Motor neuron (in vitro differentiated cells): ENCODE results near the gene PRKAR1B. TPM values are rescaled to one million over a fixed set of nuclear protein-coding genes. Genes with fewer than 3 reads are reported as not detected.

Source experiments
- ATAC-seq, 8 experiments: fragments of 200-7000 bp; cut with Tn5 transposase; replicated peaks in 6 of 8; 2 replicates each; pipeline ENCODE4 v1.8.0; 2021; ENCODE audit warnings: mild to moderate bottlenecking in 8 of 8, moderate library complexity in 8 of 8
- H3K27ac ChIP-seq, 2 donors: fragments of 250-450 bp; sonication (Bioruptor Pico); 2 replicates each; pipeline ENCODE4 v1.9.0; 2021; ENCODE audit warnings: antibody characterized with exemption in 2 of 2, mild to moderate bottlenecking in 2 of 2, moderate library complexity in 1 of 2
- H3K4me1 ChIP-seq, 2 donors: fragments of 250-450 bp; sonication (Bioruptor Pico); replicated peaks in 1 of 2; 2 replicates each; pipeline ENCODE4 v1.6.1; 2021; ENCODE audit warnings: antibody characterized with exemption in 2 of 2, mild to moderate bottlenecking in 2 of 2, moderate library complexity in 1 of 2
- H3K4me3 ChIP-seq, 5 donors: fragments of 250-450 bp; sonication (Bioruptor Pico); 2 replicates each; pipeline ENCODE4 v1.9.0; 2021; ENCODE audit warnings: antibody characterized with exemption in 5 of 5, mild to moderate bottlenecking in 5 of 5, moderate library complexity in 4 of 5
- WGBS, 10 experiments: fragments of 450-650 bp; shearing (Covaris generic); methylation state at CpG; one replicate each; pipeline ENCODE4 v1.0.0; 2022; 5-methylcytosine and 5-hydroxymethylcytosine counted together
- in situ Hi-C, 9 experiments: fragments of 400-800 bp; cut with MboI; loops; one replicate each; pipeline ENCODE4 v1.15.0; 2021; ENCODE audit warnings: low sequenced_read_pairs in 9 of 9, low pct_unique_long_range_greater_than_20kb in 2 of 9; ENCODE audit not compliant: unreplicated experiment in 9 of 9
- total RNA-seq, 8 experiments: library from RNA; unstranded; fragments of 300-600 nt; gene quantifications; 2 replicates each; pipeline versions ENCODE4 v1.2.3 to v1.2.4, GENCODE V29; 2022

PRKAR1B gene
- total RNA-seq, 8 experiments from 2014 or later, result 14.3 to 42.2 (median 19.0) TPM

DNA sequence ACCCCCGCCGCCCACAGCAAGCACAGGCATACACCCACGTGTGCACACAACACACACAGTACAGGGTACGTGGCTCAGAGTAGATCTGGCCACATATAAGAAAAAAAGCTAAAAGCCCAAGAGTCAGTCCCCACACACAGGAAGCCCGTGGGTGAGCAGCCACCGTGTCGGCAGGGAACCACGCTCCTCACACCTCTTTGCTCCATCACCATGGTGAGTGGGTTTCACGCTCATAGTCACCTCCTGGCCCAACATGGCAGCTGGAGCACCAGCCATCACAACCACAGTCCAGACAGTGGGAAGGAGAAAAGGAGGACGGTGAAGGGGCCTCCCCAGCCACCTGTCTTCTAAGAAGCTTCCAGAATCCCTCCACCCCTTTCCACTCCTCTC lies 131.5 kb downstream of the PRKAR1B start:
- in situ Hi-C loops, result no loop called here
- 95 to 100% (median 98%) methylated on average over 1 to 8 of the region's 10 CpGs; no CpG with 5 or more reads in 7 of the 10 experiments for WGBS, 10 experiments
- ATAC-seq, result no peak
- peaks cover 0 to 5% of the 10 kb centered on the region in 2 donors for H3K4me1 ChIP-seq
- H3K27ac ChIP-seq, result no peak overlapping the region
- no peak overlapping the region for H3K4me3 ChIP-seq

DNA sequence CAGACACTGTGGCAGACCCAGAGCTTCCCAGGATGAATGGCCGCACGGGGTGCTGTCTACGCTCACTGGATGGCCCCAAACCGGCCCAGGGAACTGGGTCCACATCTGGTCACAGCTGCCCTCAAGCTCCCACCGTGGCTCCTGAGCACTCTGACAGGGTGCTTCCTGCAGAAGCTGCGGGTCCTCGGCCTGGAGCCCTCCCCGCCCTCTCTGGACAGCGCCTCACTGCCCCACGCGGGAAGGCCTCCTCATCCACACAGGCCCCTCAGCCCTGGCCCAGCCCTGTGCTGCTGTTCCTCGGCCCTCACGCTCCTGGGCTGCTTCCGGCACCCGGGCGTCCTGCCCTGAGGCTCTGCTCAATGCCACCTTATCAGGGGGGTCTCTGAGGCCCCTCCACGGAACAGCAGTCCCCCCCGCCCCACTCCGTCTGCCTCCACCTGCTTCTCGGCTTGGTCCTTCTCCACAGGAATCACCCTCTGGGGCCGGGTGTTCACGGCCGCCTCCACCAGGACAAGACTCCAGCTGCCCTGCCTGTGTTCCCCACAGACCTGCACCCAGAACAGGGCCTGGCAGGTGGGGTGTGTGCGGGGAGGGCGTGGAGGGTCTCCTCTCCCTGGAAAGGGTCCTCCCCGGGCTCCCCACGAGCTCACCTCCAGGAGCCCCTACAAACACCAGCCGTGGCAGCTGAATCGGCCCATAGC lies 132.0 kb downstream of the PRKAR1B start:
- in situ Hi-C loops, result no loop called here
- ATAC-seq, result no peak
- Histone ChIP-seq H3K27ac (no peak overlapping the region), H3K4me1 (peaks cover 0 to 5% of the 10 kb centered on the region in 2 donors), H3K4me3 (no peak overlapping the region)
- 100% methylated on average over 2 of the region's 29 CpGs; no CpG with 5 or more reads in 9 of the 10 experiments for WGBS, 10 experiments

DNA sequence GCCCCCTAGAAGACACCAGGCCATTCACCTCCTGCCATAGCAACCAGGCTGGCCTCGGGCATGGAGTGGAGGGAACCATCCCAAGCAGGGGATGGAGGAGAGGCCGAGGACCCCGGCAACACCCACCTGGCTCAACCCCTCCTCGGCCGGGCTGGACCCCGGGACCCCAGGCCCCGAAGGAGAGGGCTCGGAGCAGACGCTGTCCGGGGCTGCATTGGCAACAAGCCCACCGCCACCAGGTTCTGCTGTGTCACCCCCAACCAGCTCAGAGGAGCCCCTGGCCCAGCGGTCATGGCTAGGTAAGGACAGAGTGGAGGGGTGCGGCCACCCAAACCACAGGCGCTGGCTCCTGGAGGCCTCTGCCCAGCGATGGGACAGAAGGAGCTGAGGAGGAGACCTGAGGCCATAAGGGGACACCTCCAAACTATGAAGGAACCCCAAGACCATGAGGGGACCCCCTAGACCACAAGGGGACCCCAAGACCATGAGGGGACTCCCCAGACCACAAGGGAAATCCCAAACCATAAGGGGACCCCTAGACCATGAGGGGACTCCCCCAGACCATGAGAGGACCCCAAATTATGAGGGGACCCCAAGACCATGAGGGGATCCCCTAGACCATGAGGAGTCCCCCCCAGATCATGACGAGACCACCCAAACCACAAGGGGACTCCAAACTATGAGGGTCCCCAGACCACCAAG lies 132.7 kb downstream of the PRKAR1B start:
- no peak overlapping the region for H3K27ac ChIP-seq
- WGBS, 10 experiments, result 20 to 94% methylated on average over 1 to 6 of the region's 16 CpGs; no CpG with 5 or more reads in 8 of the 10 experiments

DNA sequence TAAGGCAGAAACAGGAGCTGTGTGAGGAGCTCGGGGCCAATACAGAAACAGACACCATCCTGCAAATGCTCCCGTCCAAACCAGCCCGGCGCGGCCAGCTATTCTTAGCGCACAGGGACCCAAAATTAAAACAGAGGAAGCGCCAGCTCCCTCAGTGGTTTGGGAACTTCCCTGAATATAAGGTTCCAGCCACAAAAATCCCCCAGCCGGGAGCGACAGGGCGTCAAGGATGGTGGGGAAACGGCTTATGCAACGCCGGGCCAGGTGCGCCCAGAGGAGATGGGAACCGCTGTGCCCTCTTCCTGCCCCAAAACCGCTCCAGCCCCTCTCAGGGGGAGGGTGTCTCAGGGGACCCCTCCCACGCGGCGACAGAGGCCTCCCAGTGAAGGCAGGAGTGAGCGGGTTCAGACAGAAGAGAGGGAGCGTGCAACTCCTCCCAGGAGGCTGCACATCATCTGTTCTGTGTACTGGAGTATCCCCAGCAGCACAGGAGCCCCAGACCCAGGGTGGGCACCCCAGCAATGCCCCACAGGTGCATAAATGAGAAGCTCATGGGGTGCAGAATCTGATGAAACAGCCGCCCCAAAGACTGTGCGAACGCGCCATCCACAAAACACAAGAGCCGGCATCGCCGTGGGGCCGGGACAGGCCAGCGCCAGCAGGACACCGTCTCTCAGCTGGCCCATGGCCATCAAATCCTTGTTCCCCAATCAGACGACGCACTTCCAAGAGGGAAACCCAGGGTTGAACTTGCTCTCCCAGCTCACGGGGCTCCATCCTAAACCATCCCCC lies 133.6 kb downstream of the PRKAR1B start:
- H3K4me3 ChIP-seq, result no peak overlapping the region
- ATAC-seq, result no peak
- in situ Hi-C loops, result no loop called here
- 79 to 100% (median 87%) methylated on average over 1 to 10 of the region's 34 CpGs; no CpG with 5 or more reads in 3 of the 10 experiments for WGBS, 10 experiments
- H3K27ac ChIP-seq, result no peak overlapping the region
- peaks cover 0 to 5% of the 10 kb centered on the region in 2 donors for H3K4me1 ChIP-seq

More for the DNA sequence above, 132.7 kb downstream of the PRKAR1B start:
- H3K4me3 ChIP-seq, result no peak overlapping the region
- no peak for ATAC-seq
- in situ Hi-C loops, result no loop called here
- peaks cover 0 to 5% of the 10 kb centered on the region in 2 donors for H3K4me1 ChIP-seq

DNA sequence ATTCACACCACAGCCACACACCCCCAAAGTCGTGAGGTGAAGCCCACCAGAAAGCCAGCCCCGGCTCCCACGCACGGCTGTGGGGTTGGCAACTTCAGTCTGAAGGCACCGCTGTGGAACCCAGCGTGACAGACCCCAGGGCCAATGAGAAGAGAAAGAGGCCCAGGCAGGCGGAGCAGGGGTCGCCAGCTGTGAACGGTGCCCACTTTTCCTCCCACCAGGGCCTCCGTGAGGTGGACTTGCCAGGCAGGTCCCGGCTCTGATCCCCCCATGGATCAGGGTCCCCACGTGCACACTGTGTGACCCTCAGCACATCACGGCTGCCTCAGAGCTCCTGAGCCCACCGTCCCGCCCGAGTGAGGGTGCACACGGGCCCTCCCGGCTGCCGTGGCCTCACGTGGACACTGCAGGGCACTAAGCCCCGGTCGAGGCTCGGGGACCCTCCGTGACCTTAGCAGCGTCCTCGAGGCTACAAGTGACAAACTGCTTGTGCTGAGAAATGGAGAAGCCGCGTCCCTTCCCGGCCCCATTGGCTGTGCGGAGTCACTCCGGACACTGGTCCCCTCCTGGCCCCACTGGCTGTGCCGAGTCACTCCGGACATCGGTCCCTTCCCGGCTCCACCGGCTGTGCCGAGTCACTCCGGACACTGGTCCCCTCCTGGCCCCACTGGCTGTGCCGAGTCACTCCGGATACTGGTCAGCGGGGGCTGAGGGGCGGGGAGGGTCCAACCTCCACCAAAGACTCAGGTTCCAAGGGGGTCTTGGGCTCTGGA lies 135.0 kb downstream of the PRKAR1B start:
- Histone ChIP-seq H3K27ac (no peak overlapping the region), H3K4me1 (peaks cover 0 to 3% of the 10 kb centered on the region in 2 donors), H3K4me3 (no peak overlapping the region)
- ATAC-seq, result no peak
- in situ Hi-C loops, result no loop called here
- 93 to 100% (median 96%) methylated on average over 5 to 17 of the region's 42 CpGs; no CpG with 5 or more reads in 5 of the 10 experiments for WGBS, 10 experiments

DNA sequence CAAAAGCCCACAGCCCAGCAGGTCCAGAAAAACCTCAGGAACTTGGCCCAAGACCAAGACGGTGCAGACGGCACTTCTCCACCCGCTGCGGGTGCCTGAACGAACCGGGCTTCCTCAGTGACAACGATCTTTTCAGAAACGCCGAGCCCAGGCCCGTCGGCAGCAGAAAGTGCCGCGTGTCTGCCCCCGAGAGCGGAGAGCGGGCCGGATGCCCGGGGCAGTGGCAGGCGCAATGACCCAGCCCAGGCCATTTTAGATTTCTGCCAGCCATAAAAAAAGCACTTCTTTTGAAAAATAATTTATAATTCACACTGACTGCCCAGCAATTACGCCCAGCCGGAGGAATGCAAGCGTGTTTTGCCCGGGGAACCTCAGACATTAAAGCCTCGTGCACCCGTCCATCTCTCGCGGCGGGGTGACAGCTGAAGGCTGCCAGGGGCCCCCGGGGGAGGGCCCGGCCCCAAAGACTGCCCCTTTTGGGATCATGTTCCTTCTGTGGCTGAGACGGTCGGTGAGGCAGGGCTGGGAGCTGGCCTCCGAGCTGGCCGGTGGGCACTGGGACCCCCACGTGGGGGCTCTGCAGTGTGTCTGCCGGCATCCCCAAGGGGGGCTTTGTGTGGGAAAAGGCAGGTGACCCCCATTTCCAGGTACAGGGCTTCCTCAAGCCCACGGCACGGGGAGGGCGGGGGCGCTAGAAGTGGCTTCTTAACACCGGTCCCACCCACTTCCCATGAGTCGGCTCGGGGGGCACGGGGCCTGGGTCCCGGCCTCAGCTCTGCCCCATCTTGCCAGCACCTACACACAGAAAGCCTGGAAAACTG lies 136.1 kb downstream of the PRKAR1B start:
- ATAC-seq, result no peak
- no peak overlapping the region for H3K4me3 ChIP-seq
- WGBS, 10 experiments, result 81 to 87% (median 86%) methylated on average over 7 to 20 of the region's 45 CpGs; no CpG with 5 or more reads in 7 of the 10 experiments
- no peaks in the 10 kb centered on the region for H3K4me1 ChIP-seq
- no peak overlapping the region for H3K27ac ChIP-seq
- in situ Hi-C loops, result no loop called here

DNA sequence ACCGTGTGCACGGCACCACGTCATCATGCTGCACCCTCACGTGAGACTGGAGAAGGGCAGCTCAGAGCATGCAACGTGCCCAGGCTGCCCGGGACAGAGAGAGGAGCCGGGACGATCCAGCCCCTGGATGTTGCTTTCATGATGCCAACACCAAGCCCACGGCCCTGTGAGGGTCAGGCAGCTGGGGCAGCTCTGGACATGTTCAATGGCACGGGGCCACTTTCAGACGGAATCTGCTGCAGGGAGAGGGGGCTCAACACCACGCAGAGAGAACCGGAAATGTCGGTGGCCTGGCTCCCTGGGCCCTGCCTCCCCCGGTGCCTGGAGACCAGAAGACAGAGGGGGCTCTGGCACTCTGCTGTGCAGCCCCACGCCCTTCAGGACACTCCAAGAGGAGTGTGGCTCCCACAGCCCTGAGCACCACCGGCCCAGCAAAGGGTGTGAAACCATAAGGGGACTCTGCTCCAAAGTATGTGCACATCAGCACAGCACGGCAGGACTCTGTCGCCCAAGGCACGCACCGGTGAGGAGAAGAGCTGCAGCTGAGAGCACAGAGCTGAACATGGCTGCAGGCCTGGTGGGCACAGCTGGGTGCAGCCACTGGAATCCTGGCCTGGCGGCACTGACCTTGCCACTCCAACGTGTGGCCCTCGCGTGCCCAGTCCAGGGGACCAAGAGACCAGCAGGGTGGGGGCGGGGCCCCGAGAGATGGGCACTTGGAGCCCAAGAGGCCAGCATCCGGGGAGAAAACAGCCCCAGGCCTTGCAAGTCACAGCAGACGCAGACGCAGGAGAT lies 137.1 kb downstream of the PRKAR1B start:
- in situ Hi-C loops, result no loop called here
- no peak overlapping the region for H3K27ac ChIP-seq
- WGBS, 10 experiments, result 80 to 100% (median 90%) methylated on average over 1 to 8 of the region's 30 CpGs; no CpG with 5 or more reads in 5 of the 10 experiments
- no peak for ATAC-seq
- no peak overlapping the region for H3K4me3 ChIP-seq
- no peaks in the 10 kb centered on the region for H3K4me1 ChIP-seq

DNA sequence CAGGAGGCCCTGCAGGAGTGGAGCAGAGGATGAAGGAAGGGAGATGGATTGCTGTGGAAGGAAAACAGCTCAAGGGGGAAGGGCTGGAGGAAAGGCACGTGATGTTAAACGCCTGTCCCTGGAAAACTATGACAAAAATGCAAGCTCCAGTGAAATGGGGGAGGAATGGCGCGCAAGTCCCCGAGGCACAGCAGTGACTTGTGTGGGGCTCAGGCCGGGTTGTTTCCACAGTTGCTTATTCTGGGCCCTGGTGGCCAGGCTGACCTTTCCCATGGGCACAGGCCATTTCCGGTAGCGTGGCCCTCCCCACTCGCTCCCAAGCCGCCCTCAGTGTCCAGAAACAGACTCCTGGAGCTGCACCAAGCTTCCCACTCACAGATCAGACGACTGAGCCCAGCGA lies 139.3 kb downstream of the PRKAR1B start:
- 77 to 100% (median 88%) methylated on average over 1 to 11 of the region's 12 CpGs; no CpG with 5 or more reads in 4 of the 10 experiments for WGBS, 10 experiments
- in situ Hi-C loops, result no loop called here
- H3K4me3 ChIP-seq, result no peak overlapping the region
- H3K27ac ChIP-seq, result no peak overlapping the region
- no peak for ATAC-seq
- H3K4me1 ChIP-seq, result no peaks in the 10 kb centered on the region

DNA sequence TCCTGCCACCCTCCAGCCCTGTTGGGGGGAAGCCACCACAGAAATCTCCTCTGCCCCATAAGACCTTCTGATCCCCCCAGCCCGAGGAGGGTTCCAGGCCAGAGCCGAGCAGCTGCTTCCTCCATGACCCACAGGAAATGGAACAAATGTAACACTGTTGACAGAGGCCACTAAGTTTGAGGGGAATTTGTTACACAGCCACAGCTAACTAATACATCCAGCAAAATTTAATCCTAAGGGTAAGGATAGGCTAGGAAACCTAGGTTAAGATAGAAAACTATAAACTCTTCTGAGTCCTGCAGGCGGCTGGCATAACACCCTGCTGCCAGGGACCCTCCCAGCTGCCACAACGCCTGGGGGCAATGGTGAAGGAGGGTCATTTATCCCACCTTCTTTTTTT lies 140.6 kb downstream of the PRKAR1B start:
- in situ Hi-C loops, result no loop called here
- no peak overlapping the region for H3K4me3 ChIP-seq
- 70 to 100% (median 83%) methylated on average over 1 to 3 of the region's 4 CpGs; no CpG with 5 or more reads in 5 of the 10 experiments for WGBS, 10 experiments
- ATAC-seq, result no peak
- H3K27ac ChIP-seq, result no peak overlapping the region
- no peaks in the 10 kb centered on the region for H3K4me1 ChIP-seq

DNA sequence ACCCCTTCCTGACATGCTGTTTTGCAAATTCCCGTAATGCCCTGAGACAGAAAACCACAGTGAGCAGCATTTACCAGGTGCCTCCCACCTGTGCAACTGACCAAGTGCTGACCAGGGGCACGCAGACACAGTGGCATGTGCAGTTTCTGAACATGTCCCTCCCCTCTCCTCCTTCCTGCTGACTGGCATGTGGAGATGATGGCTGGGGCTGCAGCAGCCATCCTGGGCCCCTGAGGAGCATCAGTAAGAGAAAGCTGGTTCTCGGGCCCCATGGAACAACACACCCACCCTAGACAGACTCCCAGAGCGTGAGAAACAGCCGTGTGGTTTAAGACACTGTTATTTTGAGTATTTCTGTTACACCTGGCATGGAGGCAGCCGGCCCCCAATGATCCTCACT lies 141.2 kb downstream of the PRKAR1B start:
- in situ Hi-C loops, result no loop called here
- Histone ChIP-seq H3K4me1 (no peaks in the 10 kb centered on the region), H3K4me3 (no peak overlapping the region), H3K27ac (no peak overlapping the region)
- no peak for ATAC-seq
- WGBS, 10 experiments, result 77 to 100% (median 90%) methylated on average over 1 to 5 of the region's 6 CpGs; no CpG with 5 or more reads in 3 of the 10 experiments

DNA sequence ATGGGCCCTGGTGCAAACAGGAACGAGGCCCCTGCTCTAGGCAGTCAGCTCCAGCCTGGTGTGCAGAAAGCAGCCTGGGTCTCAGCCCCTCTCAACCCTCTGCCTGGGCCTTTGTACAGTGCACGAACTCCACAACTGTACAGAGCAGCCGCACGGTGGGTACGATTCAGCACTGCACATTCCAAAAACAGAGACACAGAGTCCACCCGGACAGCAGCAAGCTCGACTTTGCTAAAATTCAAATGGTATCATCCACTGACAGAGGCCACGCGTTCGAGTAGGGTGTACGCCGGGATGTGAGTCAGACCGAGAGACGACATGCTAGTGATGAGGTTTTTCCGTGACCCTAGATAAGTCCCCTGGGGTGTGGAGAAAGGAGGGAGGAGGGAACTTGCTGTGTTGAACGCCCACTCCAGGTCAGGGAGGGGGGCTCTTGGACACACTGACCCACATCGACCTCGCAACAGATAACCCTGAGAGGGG lies 141.8 kb downstream of the PRKAR1B start:
- no peaks in the 10 kb centered on the region for H3K4me1 ChIP-seq
- no peak overlapping the region for H3K4me3 ChIP-seq
- H3K27ac ChIP-seq, result no peak overlapping the region
- 89 to 100% (median 98%) methylated on average over 2 to 10 of the region's 18 CpGs; no CpG with 5 or more reads in 5 of the 10 experiments for WGBS, 10 experiments
- ATAC-seq, result no peak
- in situ Hi-C loops, result no loop called here
